GM19099 (cell line): ENCODE results near the gene ARHGAP10.

Source experiments
- POLR2A ChIP-seq: IDR thresholded peaks from 3 replicates; pipeline ENCODE4 v1.6.1; 2011; ENCODE audit warnings: low read depth; ENCODE audit not compliant: insufficient read length; ENCODE audit errors: extremely low read depth

Gene ARHGAP10, protein sequence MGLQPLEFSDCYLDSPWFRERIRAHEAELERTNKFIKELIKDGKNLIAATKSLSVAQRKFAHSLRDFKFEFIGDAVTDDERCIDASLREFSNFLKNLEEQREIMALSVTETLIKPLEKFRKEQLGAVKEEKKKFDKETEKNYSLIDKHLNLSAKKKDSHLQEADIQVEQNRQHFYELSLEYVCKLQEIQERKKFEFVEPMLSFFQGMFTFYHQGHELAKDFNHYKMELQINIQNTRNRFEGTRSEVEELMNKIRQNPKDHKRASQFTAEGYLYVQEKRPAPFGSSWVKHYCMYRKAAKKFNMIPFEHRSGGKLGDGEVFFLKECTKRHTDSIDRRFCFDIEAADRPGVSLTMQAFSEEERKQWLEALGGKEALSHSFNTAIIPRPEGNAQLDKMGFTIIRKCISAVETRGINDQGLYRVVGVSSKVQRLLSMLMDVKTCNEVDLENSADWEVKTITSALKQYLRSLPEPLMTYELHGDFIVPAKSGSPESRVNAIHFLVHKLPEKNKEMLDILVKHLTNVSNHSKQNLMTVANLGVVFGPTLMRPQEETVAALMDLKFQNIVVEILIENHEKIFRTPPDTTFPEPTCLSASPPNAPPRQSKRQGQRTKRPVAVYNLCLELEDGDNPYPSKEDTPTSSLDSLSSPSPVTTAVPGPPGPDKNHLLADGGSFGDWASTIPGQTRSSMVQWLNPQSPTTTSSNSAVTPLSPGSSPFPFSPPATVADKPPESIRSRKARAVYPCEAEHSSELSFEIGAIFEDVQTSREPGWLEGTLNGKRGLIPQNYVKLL

DNA sequence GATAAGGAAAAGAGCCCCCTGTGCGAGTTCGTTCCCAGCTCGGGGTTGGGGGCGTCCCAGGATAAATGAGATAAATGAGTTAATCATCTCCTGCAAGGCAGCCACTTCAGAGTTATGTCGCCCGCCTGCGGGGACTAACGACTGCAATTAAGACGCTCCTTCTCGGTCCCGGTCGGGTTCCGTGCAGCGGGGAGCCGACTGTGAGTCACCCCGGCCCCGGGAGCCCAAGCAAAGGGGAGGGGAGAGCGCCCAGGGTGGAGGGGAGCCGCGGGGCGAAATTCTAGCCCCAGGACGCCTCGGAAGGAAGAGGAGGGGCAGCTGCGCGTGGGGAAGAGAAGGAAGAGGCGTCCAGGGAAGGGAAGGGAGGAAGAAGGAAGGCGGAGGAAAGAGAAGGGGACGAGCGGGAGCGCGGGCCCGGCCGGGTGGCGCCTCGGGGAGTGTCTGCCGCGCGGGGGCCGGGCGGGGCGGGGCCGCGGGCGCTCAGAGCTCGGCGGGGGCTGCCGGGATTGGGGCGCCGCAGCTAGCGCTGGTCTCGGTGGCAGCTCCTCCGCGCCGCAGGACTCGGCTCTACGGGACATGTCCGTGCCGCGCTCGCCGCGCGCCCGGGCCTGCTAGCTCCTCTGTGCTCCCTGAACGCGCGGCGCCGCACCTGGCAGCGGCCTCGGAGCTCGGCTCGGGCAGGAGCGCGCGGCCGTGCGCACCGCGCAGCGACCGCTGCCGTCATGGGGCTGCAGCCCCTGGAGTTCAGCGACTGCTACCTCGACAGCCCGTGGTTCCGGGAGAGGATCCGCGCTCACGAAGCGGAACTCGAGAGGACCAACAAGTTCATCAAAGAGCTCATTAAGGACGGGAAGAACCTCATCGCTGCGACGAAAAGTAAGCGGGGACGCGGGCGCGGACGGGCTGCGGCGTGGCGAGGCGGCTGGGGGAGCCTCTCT is at the start of gene ARHGAP10:
ARHGAP10 (plus strand) TSS at position 509 of the 938 bp plus-strand sequence; CDS start at position 723, 214 bp downstream.
- peak; percentile 86 for TF ChIP-seq POLR2A

DNA sequence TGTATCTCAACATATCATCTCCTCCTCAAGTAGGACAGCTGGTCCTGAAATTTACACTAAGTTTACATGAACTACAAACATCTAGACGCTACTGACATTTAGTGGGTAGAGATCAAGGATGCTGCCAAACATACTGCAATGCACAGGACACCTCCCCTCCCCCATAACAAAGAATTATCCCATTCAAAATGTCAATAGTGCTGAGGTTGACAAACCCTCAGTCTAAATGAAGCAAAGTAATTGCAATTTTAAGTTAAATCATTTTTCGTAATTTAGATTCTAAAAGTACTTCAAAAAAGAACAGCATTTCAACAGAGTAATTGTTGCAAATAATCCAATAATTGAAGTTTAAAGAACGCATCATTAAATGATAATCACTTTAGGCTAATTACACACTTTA is 49.1 kb upstream of the ARHGAP10 start:
- no peak for TF ChIP-seq POLR2A

DNA sequence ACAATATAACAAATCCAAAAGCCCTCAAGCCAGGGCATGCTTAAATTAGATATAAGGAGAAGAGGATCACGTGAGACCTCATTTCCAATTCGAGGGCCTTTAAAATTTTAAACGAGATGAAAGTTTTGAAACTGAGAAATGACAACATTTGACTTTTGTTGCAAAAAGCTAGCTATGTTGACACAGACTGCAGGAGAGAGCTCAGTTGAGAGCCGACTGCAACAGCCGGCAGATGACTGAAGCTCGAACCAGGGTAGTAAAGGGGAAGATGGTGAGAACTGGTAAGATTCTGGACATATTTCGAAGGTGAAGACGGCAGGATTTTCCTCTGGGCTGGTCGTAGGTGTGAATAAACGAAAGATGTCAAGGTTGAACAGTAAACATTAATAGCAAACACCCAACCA is 48.7 kb upstream of the ARHGAP10 start:
- no peak for TF ChIP-seq POLR2A

DNA sequence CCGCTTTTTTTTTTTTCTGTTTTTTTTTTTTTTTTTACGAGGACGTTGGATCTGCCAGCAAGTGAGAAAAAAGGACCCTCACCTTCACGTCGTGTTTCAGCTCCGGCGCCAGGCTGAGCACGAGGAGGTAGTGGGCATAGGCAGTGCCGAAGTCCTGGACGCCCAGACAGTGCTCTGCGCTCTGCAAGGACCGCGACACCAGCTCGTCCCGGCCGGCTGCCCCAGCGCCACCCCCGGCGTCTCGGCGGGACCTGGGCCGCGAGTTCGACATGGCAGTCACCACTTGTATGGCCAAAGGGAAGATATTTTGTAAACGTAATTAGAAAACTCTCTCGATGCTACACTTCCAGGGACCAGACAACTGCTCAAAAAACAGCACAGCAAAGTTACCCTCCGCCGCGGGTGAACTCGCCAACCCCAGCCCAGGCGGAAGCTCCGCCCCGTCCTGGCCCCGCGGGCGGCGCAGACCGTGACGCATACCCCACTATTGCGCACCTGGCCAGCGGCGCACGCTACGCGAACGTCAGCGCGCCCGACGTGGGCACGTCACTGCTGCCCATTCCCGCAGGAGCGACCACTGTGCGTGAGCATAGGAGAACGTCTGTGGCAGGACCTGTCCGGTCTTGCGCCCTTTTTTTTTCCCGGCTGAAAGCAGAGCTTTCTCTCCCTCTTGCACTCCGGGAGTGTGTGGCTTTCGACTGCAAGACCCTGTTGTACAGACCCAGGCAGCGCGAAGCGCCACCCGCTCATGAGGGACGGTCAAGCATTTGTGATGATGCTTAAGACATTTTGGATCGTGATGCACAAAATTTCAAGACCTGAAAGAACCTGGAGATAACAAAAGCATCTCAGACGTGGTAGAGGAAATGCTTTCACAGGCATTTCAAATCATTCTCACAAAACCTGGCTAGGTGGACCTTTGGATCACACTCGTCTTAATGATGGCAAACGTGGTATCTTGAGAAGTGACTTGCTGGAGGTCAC is 47.9 kb upstream of the ARHGAP10 start, which contains the start of gene PRMT9:
PRMT9 (minus strand) TSS at position 447 of the 984 bp plus-strand sequence; CDS start at position 271, 176 bp downstream.
- TF ChIP-seq POLR2A = peak; percentile 97

DNA sequence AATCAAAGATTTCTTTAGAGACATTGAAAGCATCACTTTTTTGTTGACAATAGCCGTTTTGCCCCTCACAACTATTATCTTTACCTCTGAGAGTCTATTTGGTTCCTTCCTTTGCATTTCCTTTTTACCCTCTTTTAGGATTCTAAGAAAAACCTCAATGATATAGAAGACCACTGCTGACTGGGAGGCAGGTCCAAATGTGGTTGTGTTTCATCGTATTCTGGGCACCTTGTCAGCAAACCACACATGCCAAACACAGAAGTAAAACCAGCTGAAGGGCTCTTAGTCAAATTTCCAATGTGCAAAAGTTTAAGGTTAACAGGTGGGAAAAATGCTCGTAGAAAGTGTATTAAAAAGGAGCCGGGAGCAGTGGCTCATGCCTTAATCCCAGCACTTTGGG is 42.8 kb upstream of the ARHGAP10 start:
- no peak for TF ChIP-seq POLR2A

DNA sequence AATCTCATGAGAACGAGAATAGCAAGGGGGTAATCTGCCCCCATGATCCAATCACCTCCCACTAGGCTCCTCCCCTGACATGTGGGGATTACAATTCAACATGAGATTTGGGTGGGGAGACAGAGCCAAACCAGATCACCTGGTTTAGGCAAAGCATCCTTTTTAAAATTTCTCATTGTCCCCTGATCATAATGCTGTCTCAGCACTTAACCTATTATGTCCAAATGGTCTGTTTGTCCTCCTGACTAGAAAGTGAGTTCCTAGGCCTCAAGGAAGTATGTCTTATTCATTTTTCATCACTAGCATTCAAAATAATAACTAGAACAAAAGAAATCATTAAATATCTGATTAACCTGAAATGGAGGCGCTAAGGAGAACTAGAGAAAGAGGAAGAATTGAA is 40.1 kb upstream of the ARHGAP10 start:
- no peak for TF ChIP-seq POLR2A

DNA sequence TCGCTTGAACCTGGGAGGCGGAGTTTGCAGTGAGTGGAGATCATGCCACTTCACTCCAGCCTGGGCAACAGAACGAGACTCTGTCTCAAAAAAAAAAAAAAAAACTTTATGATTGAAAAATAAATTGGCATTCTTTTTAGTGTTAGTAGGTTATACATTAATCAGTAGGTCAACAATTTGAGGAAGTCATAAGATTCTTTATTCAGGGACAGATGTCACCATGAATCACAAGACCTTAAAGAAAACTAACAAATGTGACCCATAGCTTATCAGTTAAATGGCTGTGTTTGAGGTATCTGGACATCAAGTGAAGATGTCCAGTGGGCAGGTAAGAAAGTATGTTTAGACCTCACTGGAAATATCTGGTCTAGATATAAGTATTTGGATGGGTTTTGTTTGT is 38.7 kb upstream of the ARHGAP10 start:
- TF ChIP-seq POLR2A = no peak

DNA sequence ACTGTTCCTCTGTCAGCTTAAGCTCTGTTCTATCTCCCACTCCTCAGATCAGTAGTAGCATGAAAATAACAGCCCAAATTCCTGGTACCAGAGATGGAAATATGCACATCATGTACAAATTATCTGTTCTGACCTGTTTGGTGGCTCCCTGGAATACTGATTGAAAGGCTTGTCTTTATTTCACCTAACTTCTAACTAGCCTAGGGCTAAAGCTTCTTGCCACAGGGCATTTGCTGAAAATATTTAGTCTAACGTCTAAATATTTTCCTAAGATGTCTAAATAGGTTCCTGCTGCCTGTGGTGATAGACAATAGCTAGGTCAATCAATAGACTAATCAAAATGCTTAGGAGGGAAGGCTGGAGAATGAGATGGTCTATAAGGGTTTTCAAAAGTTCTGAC is 35.0 kb upstream of the ARHGAP10 start:
- no peak for TF ChIP-seq POLR2A

DNA sequence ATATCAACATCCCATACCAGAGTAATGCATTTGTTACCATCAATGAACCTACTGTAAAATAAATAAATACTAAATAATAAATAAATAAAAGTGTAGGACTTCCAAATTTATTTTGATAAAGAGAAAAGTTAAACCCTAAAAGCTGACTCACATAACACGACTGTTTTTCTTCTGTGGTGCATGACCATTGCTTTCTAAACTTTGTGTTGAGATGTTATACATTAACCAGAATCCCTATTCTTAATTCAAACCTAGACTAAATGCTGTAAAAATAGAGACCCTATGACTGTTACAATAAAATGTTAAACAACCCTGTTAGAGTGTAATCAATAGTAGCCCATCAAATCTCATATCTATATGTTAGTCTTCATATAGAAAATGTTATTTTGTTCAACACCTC is 27.0 kb upstream of the ARHGAP10 start:
- TF ChIP-seq POLR2A = no peak

DNA sequence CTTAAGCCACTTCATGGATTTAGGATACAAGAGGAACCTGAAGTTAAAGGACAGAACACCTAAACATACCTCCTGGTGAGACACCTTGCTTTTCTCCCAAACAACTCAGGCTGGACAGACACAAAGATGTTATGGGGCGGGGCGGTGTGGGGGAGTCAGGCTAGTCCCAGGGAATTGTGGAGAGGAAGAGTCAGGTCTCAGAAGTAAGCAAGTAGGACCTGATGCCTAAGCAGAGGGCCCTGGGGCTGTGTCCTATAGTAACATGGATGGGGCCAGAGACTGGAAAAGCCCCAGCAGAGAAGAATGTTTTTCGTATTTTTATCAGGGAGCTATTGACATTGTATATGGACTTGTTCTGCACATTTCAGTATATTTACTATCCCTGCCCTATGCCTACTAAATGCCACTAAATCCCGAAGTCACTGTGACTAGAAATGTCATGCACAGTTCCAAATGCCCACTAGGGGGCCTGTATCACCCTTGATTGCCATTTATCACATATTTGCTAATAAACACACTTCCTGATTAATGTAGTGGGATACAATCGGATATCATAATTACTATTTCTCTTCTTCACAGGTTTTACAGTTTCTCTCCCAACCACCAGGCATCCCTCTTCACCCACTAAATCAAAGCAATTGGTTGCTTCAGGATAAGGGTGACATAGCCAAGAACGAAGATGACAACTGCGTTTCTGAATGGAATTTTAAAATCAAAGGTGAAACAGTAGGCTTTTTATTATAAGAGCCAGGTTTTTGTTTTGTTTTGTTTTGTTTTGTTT is 23.8 kb upstream of the ARHGAP10 start:
- no peak for TF ChIP-seq POLR2A

DNA sequence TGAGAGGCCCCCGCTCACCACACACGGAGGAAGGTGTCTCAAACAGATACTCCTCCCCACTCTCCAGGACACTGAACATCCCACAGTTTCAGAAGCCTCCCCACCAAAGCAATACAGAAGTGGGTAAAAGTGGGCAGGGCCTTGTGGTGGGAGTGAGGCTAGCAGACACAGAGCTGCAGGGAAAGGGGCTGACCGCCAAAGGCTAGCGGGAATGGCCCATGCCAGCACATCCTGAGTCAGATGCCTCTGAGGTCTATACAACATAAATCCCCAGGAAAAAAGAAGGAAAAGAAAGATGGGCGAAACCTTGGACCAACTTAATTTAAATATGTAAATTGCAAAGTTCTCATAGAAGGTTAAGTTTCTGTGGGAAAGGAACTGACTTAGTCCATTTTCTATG is 21.9 kb upstream of the ARHGAP10 start:
- TF ChIP-seq POLR2A = no peak

DNA sequence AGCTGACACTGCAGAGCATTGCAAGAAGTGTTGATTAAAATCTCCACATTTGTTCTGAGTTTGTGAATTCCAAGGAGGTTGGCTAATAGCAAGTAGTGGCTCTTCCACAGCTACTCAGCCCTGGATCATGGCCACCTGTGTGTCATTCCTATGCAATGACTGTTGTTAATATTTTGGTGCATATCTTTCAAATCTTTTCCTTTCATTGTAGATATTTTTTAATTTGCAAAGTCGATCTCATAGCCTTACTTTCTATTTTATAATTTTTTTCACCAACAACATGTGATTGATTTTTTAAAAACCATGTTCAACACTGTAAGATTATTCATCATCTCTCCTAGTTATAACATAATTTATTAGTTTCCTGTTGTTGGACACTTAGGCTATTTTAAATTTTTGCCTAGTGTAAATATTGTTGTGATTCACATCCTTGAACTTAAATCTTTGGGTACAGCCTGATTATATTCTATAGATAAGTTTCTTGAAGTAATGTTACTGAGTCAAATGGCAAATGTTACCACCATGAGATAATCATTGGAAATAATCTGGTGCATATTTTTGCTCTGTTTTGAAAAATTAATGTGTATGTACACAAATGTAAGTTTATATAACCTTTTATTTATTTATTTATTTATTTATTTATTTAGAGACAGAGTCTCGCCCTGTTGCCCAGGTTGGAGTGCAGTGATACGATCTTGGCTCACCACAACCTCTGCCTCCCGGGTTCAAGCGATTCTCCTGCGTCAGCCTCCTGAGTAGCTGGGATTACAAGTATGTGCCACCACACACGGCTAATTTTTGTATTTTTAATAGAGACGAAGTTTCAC is 17.1 kb upstream of the ARHGAP10 start:
- TF ChIP-seq POLR2A = no peak
